Heart right ventricle (tissue), 16 donors: ENCODE measurements around the gene PLLP. TPM values are rescaled to one million over a fixed set of nuclear protein-coding genes. Genes with fewer than 3 reads are reported as not detected.

Experiments
- ATAC-seq, 8 donors: fragments of 200-7000 bp; cut with Tn5 transposase; one replicate each; pipeline ENCODE4 v1.9.1; 2020; ENCODE audit warnings: mild to moderate bottlenecking in 8 of 8, moderate library complexity in 8 of 8, moderate number of reproducible peaks in 1 of 8
- DNase-seq, 2 donors: peaks; one replicate each; pipeline ENCODE4 v3.0.0-alpha.2; 2020
- H3K27ac ChIP-seq, 10 donors: fragments of 200-600 bp; sonication (generic) in 2 of 10; one replicate each; pipeline versions ENCODE4 v1.5.0 to v1.8.0; 2020 to 2022; ENCODE audit warnings: mild to moderate bottlenecking in 3 of 10
- H3K27me3 ChIP-seq, 7 donors: fragments of 200-600 bp; one replicate each; pipeline ENCODE4 v1.8.0; 2021 to 2022; ENCODE audit warnings: mild to moderate bottlenecking in 2 of 7
- H3K36me3 ChIP-seq, 9 donors: fragments of 200-600 bp; sonication (generic) in 1 of 9; one replicate each; pipeline versions ENCODE4 v1.5.0 to v1.8.0; 2020 to 2022; ENCODE audit warnings: mild to moderate bottlenecking in 2 of 9
- H3K4me1 ChIP-seq, 9 donors: fragments of 200-600 bp; sonication (generic) in 1 of 9; one replicate each; pipeline versions ENCODE4 v1.5.0 to v1.8.0; 2020 to 2022; ENCODE audit warnings: mild to moderate bottlenecking in 4 of 9
- H3K4me3 ChIP-seq, 10 donors: fragments of 200-600 bp; sonication (generic) in 2 of 10; one replicate each; pipeline versions ENCODE4 v1.5.0 to v1.8.0; 2020 to 2022; ENCODE audit warnings: mild to moderate bottlenecking in 7 of 10, moderate library complexity in 2 of 10
- H3K9me3 ChIP-seq, 11 donors: fragments of 200-600 bp in 10 of 11; sonication (generic) in 2 of 11; one replicate each; pipeline versions ENCODE4 v1.5.0 to v1.8.0; 2013 to 2022; ENCODE audit warnings: mild to moderate bottlenecking in 2 of 11, control low read depth in 1 of 11, moderate library complexity in 1 of 11
- CTCF ChIP-seq, 9 donors: fragments of 200-600 bp; sonication (generic) in 2 of 9; IDR thresholded peaks; one replicate each; pipeline versions ENCODE4 v1.5.0 to v1.8.0; 2021 to 2022; ENCODE audit warnings: antibody characterized with exemption in 9 of 9, mild to moderate bottlenecking in 5 of 9, moderate library complexity in 1 of 9
- WGBS, 2 donors: extraction: QIAGEN DNeasy Blood & Tissue Kit; methylation state at CpG; one replicate each; pipeline ENCODE4 v1.1.7; 2013; ENCODE audit warnings: inconsistent platforms in 1 of 2; 5-methylcytosine and 5-hydroxymethylcytosine counted together
- intact Hi-C, 10 donors: fragments of 100-400 bp; cut with DNase I; formaldehyde crosslinking; loops; one replicate each; pipeline versions ENCODE4 v1.11.1 to v1.14.2; 2022
- polyA plus RNA-seq, 2 donors: library from polyadenylated mRNA; stranded (reverse); fragments of 200-250 nt; gene quantifications; one replicate each; pipeline ENCODE4 v1.2.3, GENCODE V29; 2013
- total RNA-seq, 10 donors: library from RNA; stranded (reverse); fragmentation: NEBNext Ultra II Directional in 3 of 10; extraction: Animal tissue kit (Norgen Biotek cat#: 25700) in 3 of 10; gene quantifications; one replicate each; pipeline versions ENCODE4 v1.2.1 to v1.2.4, GENCODE V29; 2021 to 2023
- donor health status: Arrhythmogenic right ventricular cardiomyopathy.
- donor health status: ischemic (EF 13 %, LVEDD 7.1; RV severe dilation, severe dysfunction).
- donor health status: healthy with polysubstance abuse.
- donor health status: DM: no; HTN: yes; CAD: no.
- donor health status: DM: no; HTN: no; CAD: no.
- donor health status: ischemic (EF 25% LVEDD 6.9; RV normal size, moderate dysfunction).
- donor health status: ischemic (EF 25% LVEDD 5.7; RV mildly dilated, moderate dysfunction).
- donor health status: healthy.
- donor health status: DM: yes; HTN: yes; CAD: no.
- donor health status: Ischemic cardiomyopathy.
- donor health status: ischemic (EF 35%, LVEDD 5.7; RV mildly dilated, moderate dysfunction).
- donor health status: nonischemic (EF 11% LVEDD 7.7; RV severe dilation, severe dysfunction).
- donor health status: DM: yes; HTN: yes; CAD: no.
- donor health status: PGD.
- donor health status: ischemic (EF 29% LVEDD 5.4; RV normal size, mild dysfunction).
- donor health status: nonischemic (EF 23%, LVEDD 6.1; RV moderate dilation, normal function).

PLLP gene
- total and polyA plus RNA-seq, 12 donors: 1.7 to 10.6 (median 2.4) TPM

GRCh38 chr16:57224651-57225335, 59.7 kb downstream of the PLLP start:
- Histone ChIP-seq H3K9me3 (peaks cover 0 to 7% (median 0%) of the 10 kb centered on the region in 11 donors), H3K4me3 (no peak overlapping the region), H3K27ac (no peak overlapping the region), H3K4me1 (no peaks in the 10 kb centered on the region), H3K27me3 (no peaks in the 10 kb centered on the region), H3K36me3 (peaks cover 0 to 100% (median 65%) of the 10 kb centered on the region in 9 donors)
- no peak for TF ChIP-seq CTCF (IDR thresholded peaks at IDR 0.05)
- 97 to 98% methylated on average over 6 of the region's 6 CpGs for WGBS, 2 donors
- no peak for DNase-seq
- ATAC-seq: no peak
- intact Hi-C loops: no loop called here

DNA sequence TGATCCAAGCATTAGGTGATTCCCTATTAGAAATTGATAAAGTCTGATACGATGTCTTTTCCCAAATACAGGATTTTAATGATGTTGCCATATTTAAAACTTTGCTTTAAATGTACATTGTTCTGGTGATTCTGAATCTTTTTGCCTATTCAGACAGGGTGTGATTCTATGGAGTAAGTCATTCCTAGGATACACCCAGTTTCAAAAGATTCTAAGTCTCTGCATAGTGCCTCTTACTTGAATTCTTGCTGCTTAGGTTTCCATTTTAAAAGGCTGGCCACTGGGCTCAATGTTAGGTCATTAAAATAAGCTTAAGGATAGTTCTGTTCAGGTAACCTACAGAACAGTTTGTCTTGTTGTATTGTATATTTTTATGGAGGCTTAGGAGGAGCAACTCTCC, 61.4 kb downstream of the PLLP start:
- H3K4me3 ChIP-seq: no peak overlapping the region
- ATAC-seq (no peak), DNase-seq (no peak)
- 89 to 95% methylated on average over 1 of the region's 1 CpG for WGBS, 2 donors
- no peak for TF ChIP-seq CTCF (IDR thresholded peaks at IDR 0.05)
- H3K36me3 ChIP-seq: peaks cover 0 to 100% (median 68%) of the 10 kb centered on the region in 9 donors
- no peak overlapping the region for H3K27ac ChIP-seq
- H3K9me3 ChIP-seq: peaks cover 0 to 21% (median 3%) of the 10 kb centered on the region in 11 donors
- H3K4me1 ChIP-seq: no peaks in the 10 kb centered on the region
- no peaks in the 10 kb centered on the region for H3K27me3 ChIP-seq
- intact Hi-C loops: no loop called here

DNA sequence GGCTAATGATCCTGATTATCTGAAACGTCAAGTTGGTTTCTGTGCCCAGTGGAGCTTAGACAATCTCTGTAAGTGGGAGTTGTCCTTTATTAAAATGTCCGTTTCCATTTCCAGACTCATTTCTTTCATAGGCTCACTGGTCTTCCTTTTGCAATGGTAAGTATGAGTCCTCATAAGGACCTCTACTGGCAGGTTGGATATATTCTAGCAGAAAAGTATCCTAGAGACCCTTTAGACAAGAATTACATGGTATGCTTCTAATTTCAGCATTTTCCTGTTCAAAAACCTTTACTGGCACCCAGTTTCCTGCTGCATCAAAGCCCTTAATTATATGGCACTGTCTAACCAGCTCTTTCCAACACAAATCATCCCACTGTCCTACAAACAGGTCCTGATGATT, 67.5 kb downstream of the PLLP start:
- intact Hi-C loops: no loop called here
- H3K36me3 ChIP-seq: peaks cover 8 to 100% (median 88%) of the 10 kb centered on the region in 9 donors
- no peaks in the 10 kb centered on the region for H3K27me3 ChIP-seq
- H3K4me3 ChIP-seq: no peak overlapping the region
- WGBS, 2 donors: 85 to 88% methylated on average over 2 of the region's 2 CpGs
- no peak for TF ChIP-seq CTCF (IDR thresholded peaks at IDR 0.05)
- ATAC-seq (no peak), DNase-seq (no peak)
- H3K27ac ChIP-seq: no peak overlapping the region
- H3K4me1 ChIP-seq: no peaks in the 10 kb centered on the region
- H3K9me3 ChIP-seq: peaks cover 0 to 54% (median 27%) of the 10 kb centered on the region in 11 donors

DNA sequence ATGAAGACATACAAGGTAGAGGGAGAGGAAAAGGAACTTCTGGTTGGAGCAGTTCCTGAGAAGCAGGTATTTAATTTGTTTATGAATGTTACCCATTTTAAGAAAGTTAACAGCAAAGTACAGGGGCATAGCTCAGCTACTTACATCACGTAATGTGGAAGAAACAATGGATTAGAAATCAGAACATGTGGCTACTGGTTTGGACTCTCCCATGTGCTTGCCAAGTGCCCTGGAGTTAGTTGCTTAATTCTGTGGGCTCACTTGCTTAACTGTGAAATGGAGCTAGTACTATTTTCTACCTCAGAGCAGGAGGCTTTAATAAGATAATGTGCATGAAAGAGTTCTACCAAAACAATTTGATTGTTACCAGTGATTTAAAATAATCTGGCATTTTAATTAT, 71.0 kb downstream of the PLLP start:
- Histone ChIP-seq H3K36me3 (peaks cover 8 to 100% (median 81%) of the 10 kb centered on the region in 9 donors), H3K27me3 (no peaks in the 10 kb centered on the region), H3K4me1 (no peaks in the 10 kb centered on the region), H3K9me3 (peaks cover 0 to 38% (median 23%) of the 10 kb centered on the region in 11 donors), H3K4me3 (no peak overlapping the region), H3K27ac (no peak overlapping the region)
- WGBS, 2 donors: 96 to 100% methylated on average over 1 of the region's 1 CpG
- no peak for TF ChIP-seq CTCF (IDR thresholded peaks at IDR 0.05)
- ATAC-seq (no peak), DNase-seq (no peak)
- intact Hi-C loops: no loop called here
